ENCODE data around the gene PABPC1L2A. TPM values are rescaled to one million over a fixed set of nuclear protein-coding genes. Genes with fewer than 3 reads are reported as not detected.
"Not testable (repeated sequence)": the region's sequence is repeated elsewhere in the genome, so short reads cannot be mapped to it uniquely, and the experiment has no call there.

The PABPC1L2A gene
- total RNA-seq = not detected in 3 replicates

- H3K36me3 Mint-ChIP-seq; H3K4me3 Mint-ChIP-seq; H3K4me1 Mint-ChIP-seq; H3K27ac Mint-ChIP-seq; H3K9me3 Mint-ChIP-seq; DNase-seq (ENCODE audit: low spot score in 2 of 2, unreplicated experiment in 2 of 2): not testable (repeated sequence)
- peaks cover 24% of the 10 kb centered on the region for H3K27me3 Mint-ChIP-seq (ENCODE audit: low read depth)
Measured at GRCh38 chrX:73079024-73079562, at the start of gene PABPC1L2A. Gene PABPC1L2A (minus strand): TSS chrX:73079512. CDS start chrX:73079386, 126 bp downstream.

DNA sequence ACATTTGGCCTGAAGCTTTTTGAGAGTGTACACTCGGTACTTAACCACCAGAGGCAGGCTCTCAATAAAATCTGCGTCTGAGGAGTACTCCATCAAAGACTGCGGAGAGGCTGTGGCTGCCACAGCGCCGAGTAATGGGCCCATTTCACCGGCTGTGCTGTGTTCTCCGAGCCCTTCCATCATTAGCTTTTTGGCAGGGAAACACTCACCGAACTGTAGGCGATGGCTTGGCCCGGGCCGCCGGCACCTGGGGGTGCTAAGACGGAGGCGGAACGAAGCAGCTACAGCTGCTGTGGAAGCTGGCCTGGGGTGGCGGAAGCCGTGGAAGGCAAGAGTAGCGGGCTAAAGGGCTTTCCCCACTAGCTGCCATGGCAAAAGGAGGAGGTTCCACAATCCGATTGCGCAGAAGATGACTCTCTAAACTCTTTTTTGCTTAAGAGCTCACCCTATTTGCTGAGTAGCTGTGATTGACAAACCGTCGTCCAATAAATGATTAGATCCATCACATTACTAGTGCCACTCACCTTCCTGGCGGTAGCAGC, 48.5 kb upstream of the PABPC1L2A start:
- H3K4me1 Mint-ChIP-seq = no peaks in the 10 kb centered on the region
- H3K27ac Mint-ChIP-seq = no peak overlapping the region
- TF ChIP-seq, protein P1, sequence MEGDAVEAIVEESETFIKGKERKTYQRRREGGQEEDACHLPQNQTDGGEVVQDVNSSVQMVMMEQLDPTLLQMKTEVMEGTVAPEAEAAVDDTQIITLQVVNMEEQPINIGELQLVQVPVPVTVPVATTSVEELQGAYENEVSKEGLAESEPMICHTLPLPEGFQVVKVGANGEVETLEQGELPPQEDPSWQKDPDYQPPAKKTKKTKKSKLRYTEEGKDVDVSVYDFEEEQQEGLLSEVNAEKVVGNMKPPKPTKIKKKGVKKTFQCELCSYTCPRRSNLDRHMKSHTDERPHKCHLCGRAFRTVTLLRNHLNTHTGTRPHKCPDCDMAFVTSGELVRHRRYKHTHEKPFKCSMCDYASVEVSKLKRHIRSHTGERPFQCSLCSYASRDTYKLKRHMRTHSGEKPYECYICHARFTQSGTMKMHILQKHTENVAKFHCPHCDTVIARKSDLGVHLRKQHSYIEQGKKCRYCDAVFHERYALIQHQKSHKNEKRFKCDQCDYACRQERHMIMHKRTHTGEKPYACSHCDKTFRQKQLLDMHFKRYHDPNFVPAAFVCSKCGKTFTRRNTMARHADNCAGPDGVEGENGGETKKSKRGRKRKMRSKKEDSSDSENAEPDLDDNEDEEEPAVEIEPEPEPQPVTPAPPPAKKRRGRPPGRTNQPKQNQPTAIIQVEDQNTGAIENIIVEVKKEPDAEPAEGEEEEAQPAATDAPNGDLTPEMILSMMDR (IDR thresholded peaks at IDR 0.05; ENCODE audit: unreplicated experiment) = no peak
- no peaks in the 10 kb centered on the region for H3K27me3 Mint-ChIP-seq (ENCODE audit: low read depth)
- peaks cover 41% of the 10 kb centered on the region for H3K9me3 Mint-ChIP-seq
- DNase-seq (ENCODE audit: low spot score in 2 of 2, unreplicated experiment in 2 of 2) = no peak
- H3K36me3 Mint-ChIP-seq = no peaks in the 10 kb centered on the region
- no peak overlapping the region for H3K4me3 Mint-ChIP-seq

GRCh38 chrX:73126240-73126639, 46.9 kb upstream of the PABPC1L2A start:
- DNase-seq (ENCODE audit: low spot score in 2 of 2, unreplicated experiment in 2 of 2) = no peak
- peaks cover 41% of the 10 kb centered on the region for H3K9me3 Mint-ChIP-seq
- no peak overlapping the region for H3K27ac Mint-ChIP-seq
- no peak overlapping the region for H3K4me3 Mint-ChIP-seq
- TF ChIP-seq, protein P1 (IDR thresholded peaks at IDR 0.05; ENCODE audit: unreplicated experiment) = no peak
- no peaks in the 10 kb centered on the region for H3K4me1 Mint-ChIP-seq
- H3K36me3 Mint-ChIP-seq = no peaks in the 10 kb centered on the region
- H3K27me3 Mint-ChIP-seq (ENCODE audit: low read depth) = no peaks in the 10 kb centered on the region

GRCh38 chrX:73099505-73099904, 20.2 kb upstream of the PABPC1L2A start:
- not testable (repeated sequence) for H3K36me3 Mint-ChIP-seq; DNase-seq (ENCODE audit: low spot score in 2 of 2, unreplicated experiment in 2 of 2); H3K27ac Mint-ChIP-seq; H3K4me1 Mint-ChIP-seq; H3K27me3 Mint-ChIP-seq (ENCODE audit: low read depth); H3K4me3 Mint-ChIP-seq
- peaks cover 55% of the 10 kb centered on the region for H3K9me3 Mint-ChIP-seq

DNA sequence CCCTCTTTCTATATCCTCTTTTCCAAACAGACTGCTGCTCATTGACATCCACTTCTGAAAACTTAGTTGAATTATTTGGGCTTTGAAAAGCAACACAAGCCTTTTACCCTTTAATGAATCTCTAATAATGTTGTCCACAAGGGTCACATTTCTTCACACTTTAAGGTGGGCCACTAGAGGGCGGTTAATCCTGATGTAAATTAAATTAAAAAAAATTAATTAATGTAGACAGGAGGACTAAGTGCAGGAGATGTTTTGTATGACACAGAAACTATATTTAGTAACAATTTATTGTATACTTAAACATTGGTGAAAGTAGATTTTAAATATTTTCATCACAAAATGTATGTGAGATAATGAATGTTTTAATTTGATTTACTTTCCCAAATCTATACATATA, 7.5 kb upstream of the PABPC1L2A start:
- not testable (repeated sequence) for DNase-seq (ENCODE audit: low spot score in 2 of 2, unreplicated experiment in 2 of 2); H3K9me3 Mint-ChIP-seq; H3K27me3 Mint-ChIP-seq (ENCODE audit: low read depth); H3K4me3 Mint-ChIP-seq; H3K36me3 Mint-ChIP-seq; H3K4me1 Mint-ChIP-seq; H3K27ac Mint-ChIP-seq

- not testable (repeated sequence) for H3K27ac Mint-ChIP-seq; H3K4me3 Mint-ChIP-seq; H3K9me3 Mint-ChIP-seq; DNase-seq (ENCODE audit: low spot score in 2 of 2, unreplicated experiment in 2 of 2); H3K36me3 Mint-ChIP-seq; H3K4me1 Mint-ChIP-seq
- H3K27me3 Mint-ChIP-seq (ENCODE audit: low read depth) = peaks cover 18% of the 10 kb centered on the region
Measured at GRCh38 chrX:73079884-73080283, 572 bp upstream of the PABPC1L2A start.

- not testable (repeated sequence) for H3K27ac Mint-ChIP-seq; DNase-seq (ENCODE audit: low spot score in 2 of 2, unreplicated experiment in 2 of 2); H3K36me3 Mint-ChIP-seq; H3K4me3 Mint-ChIP-seq; H3K4me1 Mint-ChIP-seq; H3K9me3 Mint-ChIP-seq
- H3K27me3 Mint-ChIP-seq (ENCODE audit: low read depth) = peaks cover 28% of the 10 kb centered on the region
Measured at GRCh38 chrX:73078597-73078996, 715 bp downstream of the PABPC1L2A start.

GRCh38 chrX:73076838-73077237, 2.5 kb downstream of the PABPC1L2A start:
- Mint-ChIP-seq H3K9me3 (peaks cover 13% of the 10 kb centered on the region), H3K4me1 (no peaks in the 10 kb centered on the region), H3K27me3 (ENCODE audit: low read depth) (peaks cover 34% of the 10 kb centered on the region), H3K4me3 (no peak overlapping the region), H3K27ac (no peak overlapping the region), H3K36me3 (no peaks in the 10 kb centered on the region)
- TF ChIP-seq, protein P1 (IDR thresholded peaks at IDR 0.05; ENCODE audit: unreplicated experiment) = no peak
- DNase-seq (ENCODE audit: low spot score in 2 of 2, unreplicated experiment in 2 of 2) = no peak

All from mesothelial cell of epicardium (in vitro differentiated cells).